Measurements from ENCODE around the gene AKTIP.

- no peak for TF ChIP-seq GATA2 (IDR thresholded peaks at IDR 0.05; ENCODE audit: low read depth, low read length)
- TF ChIP-seq GATA3 (IDR thresholded peaks at IDR 0.05; ENCODE audit: low read depth, low read length): no peak
Observed at GRCh38 chr16:53480394-53480793, 22.6 kb downstream of the AKTIP start.
